ENCODE data around the gene THADA.

Gene THADA

GRCh38 chr2:43490252-43490786 is 105.5 kb downstream of the THADA start:
- TF ChIP-seq, protein P1, sequence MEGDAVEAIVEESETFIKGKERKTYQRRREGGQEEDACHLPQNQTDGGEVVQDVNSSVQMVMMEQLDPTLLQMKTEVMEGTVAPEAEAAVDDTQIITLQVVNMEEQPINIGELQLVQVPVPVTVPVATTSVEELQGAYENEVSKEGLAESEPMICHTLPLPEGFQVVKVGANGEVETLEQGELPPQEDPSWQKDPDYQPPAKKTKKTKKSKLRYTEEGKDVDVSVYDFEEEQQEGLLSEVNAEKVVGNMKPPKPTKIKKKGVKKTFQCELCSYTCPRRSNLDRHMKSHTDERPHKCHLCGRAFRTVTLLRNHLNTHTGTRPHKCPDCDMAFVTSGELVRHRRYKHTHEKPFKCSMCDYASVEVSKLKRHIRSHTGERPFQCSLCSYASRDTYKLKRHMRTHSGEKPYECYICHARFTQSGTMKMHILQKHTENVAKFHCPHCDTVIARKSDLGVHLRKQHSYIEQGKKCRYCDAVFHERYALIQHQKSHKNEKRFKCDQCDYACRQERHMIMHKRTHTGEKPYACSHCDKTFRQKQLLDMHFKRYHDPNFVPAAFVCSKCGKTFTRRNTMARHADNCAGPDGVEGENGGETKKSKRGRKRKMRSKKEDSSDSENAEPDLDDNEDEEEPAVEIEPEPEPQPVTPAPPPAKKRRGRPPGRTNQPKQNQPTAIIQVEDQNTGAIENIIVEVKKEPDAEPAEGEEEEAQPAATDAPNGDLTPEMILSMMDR (IDR thresholded peaks at IDR 0.05; ENCODE audit: control insufficient read depth, extremely low read depth, insufficient read depth): no peak
- no peak overlapping the region for H3K4me3 ChIP-seq (ENCODE audit: low read depth, low read length)
- no peak for DNase-seq (ENCODE audit: low read depth)

GRCh38 chr2:43488737-43489136 is 107.1 kb downstream of the THADA start:
- TF ChIP-seq, protein P1 (IDR thresholded peaks at IDR 0.05; ENCODE audit: control insufficient read depth, extremely low read depth, insufficient read depth): no peak
- H3K4me3 ChIP-seq (ENCODE audit: low read depth, low read length): no peak overlapping the region
- DNase-seq (ENCODE audit: low read depth): no peak

DNA sequence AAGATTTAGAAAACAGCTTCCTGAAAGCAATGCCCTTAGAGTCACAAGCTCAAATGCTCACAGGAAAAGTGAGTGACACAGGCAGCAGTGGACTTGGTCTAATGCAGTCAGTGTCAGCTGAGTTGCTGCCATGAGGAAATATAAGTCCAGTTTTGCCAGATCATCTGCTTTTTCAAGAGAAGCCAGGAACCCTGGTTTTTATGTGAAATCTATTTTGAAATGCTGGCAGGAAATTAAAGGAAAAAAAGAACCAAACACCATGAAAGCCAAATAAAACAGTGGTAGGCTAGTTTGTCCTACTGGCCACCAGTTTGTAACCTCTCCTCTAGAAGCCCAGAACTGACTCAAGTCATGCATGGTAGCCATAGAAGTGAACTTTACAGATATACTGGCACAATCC is 109.2 kb downstream of the THADA start:
- H3K4me3 ChIP-seq (ENCODE audit: low read depth, low read length): no peak overlapping the region
- TF ChIP-seq, protein P1 (IDR thresholded peaks at IDR 0.05; ENCODE audit: control insufficient read depth, extremely low read depth, insufficient read depth): no peak
- DNase-seq (ENCODE audit: low read depth): no peak

GRCh38 chr2:43484323-43484930 is 111.4 kb downstream of the THADA start:
- TF ChIP-seq, protein P1 (IDR thresholded peaks at IDR 0.05; ENCODE audit: control insufficient read depth, extremely low read depth, insufficient read depth): peak; percentile 29
- DNase-seq (ENCODE audit: low read depth): peak; percentile 52
- H3K4me3 ChIP-seq (ENCODE audit: low read depth, low read length): no peak overlapping the region

GRCh38 chr2:43482961-43483360 is 112.9 kb downstream of the THADA start:
- TF ChIP-seq, protein P1 (IDR thresholded peaks at IDR 0.05; ENCODE audit: control insufficient read depth, extremely low read depth, insufficient read depth): no peak
- no peak overlapping the region for H3K4me3 ChIP-seq (ENCODE audit: low read depth, low read length)
- no peak for DNase-seq (ENCODE audit: low read depth)

DNA sequence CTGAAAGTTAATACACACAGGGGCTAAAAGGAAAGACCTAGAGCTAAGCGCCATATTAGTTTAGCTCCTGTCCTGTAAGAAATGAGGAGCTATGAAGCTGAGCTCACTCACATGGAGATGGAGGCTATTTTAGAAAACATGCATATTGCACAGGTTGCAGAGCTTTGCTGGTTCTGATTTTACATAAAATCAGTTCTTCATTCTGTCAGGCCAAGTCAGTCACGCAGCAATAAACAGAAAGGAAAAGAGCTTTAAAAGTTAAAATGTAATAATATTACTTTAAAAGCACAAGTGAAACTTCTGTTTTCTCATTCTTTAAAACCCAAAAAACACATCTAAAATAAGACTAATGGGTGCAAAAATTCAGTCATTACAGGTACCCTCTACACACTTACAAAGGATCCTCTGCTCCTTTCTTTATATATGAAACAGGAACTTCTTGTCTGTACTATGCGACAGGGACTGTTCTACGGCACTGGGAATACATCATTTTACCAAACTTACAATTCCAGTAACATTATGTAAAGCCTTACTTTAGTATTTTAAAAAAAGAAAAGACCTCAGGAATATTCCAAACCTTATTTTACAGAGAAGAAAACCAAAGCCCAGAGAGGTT is 113.8 kb downstream of the THADA start:
- TF ChIP-seq, protein P1 (IDR thresholded peaks at IDR 0.05; ENCODE audit: control insufficient read depth, extremely low read depth, insufficient read depth): no peak
- H3K4me3 ChIP-seq (ENCODE audit: low read depth, low read length): no peak overlapping the region
- DNase-seq (ENCODE audit: low read depth): no peak

Data from LNCaP clone FGC (cell line).